ENCODE measurements around the gene TOPBP1. TPM values are rescaled to one million over a fixed set of nuclear protein-coding genes. Genes with fewer than 3 reads are reported as not detected.
"Not testable (repeated sequence)": the region's sequence is repeated elsewhere in the genome, so short reads cannot be mapped to it uniquely, and the experiment has no call there.

The TOPBP1 gene
- total RNA-seq, 4 donors from 2014 or later, result 13.5 to 64.7 (median 32.2) TPM

DNA sequence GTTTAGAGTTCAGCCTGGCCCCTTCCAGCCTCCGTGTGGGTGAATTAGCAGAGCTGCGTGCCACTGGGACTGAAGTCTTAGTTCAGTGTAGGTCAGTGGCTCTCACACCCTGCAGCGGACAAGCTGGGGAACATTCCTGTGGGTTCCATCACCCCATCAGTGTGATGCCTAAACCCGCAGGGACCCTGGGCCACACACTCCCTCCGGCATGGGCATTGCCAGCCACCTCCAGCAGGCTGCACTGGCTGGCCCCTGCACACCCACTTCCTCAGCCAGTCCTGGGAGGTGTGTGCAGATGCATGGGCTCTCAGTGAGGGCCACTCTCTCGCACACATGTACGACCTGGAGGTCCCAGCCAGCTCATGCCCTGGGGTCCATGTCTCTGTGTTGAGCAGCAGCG, 32.1 kb upstream of the TOPBP1 start:
- TF ChIP-seq EP300 (IDR thresholded peaks at IDR 0.05; ENCODE audit: low read depth), result no peak
- TF ChIP-seq, protein P1, sequence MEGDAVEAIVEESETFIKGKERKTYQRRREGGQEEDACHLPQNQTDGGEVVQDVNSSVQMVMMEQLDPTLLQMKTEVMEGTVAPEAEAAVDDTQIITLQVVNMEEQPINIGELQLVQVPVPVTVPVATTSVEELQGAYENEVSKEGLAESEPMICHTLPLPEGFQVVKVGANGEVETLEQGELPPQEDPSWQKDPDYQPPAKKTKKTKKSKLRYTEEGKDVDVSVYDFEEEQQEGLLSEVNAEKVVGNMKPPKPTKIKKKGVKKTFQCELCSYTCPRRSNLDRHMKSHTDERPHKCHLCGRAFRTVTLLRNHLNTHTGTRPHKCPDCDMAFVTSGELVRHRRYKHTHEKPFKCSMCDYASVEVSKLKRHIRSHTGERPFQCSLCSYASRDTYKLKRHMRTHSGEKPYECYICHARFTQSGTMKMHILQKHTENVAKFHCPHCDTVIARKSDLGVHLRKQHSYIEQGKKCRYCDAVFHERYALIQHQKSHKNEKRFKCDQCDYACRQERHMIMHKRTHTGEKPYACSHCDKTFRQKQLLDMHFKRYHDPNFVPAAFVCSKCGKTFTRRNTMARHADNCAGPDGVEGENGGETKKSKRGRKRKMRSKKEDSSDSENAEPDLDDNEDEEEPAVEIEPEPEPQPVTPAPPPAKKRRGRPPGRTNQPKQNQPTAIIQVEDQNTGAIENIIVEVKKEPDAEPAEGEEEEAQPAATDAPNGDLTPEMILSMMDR (IDR thresholded peaks at IDR 0.05), result no peak
- TF ChIP-seq POLR2AphosphoS5 (IDR thresholded peaks at IDR 0.05), result no peak
- Histone ChIP-seq H3K27ac (no peak overlapping the region), H3K4me3 (no peak overlapping the region), H3K9me3 (no peaks in the 10 kb centered on the region), H3K4me1 (no peaks in the 10 kb centered on the region), H3K27me3 (no peaks in the 10 kb centered on the region), H3K36me3 (no peaks in the 10 kb centered on the region)
- in situ Hi-C loops (cut with MboI; ENCODE audit: low pct_ligation_motif_present in 1 of 4, low pct_unique_long_range_greater_than_20kb in 1 of 4, low sequenced_read_pairs in 3 of 4), result no loop called here
- intact Hi-C loops (cut with DNase I; ENCODE audit: low total_unique reads), result no loop called here
- DNase-seq, result no peak
- 85% methylated on average over 8 of the region's 8 CpGs; no CpG with 5 or more reads in 1 of the 2 donors for WGBS, 2 donors (ENCODE audit: low coverage in 1 of 2)

DNA sequence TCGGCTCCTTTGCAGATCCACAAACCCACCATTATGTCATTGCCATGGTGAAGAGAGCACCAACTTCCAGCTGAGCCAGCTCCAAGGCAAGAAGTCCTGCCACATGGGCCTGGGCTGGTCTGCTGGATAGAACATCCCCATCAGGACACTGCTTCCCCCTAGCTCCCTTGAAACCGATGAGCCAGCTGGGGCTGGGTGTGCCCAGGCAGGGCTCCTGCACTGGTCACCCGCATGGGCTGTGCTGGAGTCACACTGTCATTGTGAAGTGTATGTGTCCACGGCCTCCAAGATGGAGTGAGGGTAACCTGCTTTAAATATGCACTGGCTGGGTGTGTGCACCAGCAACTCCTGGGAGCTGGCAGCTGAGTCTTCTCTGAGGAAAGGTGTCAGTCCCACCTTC, 31.0 kb upstream of the TOPBP1 start:
- no peaks in the 10 kb centered on the region for H3K9me3 ChIP-seq
- in situ Hi-C loops (cut with MboI; ENCODE audit: low pct_ligation_motif_present in 1 of 4, low pct_unique_long_range_greater_than_20kb in 1 of 4, low sequenced_read_pairs in 3 of 4), result no loop called here
- no peaks in the 10 kb centered on the region for H3K27me3 ChIP-seq
- no peak overlapping the region for H3K27ac ChIP-seq
- no peak for DNase-seq
- no peaks in the 10 kb centered on the region for H3K4me1 ChIP-seq
- no peaks in the 10 kb centered on the region for H3K36me3 ChIP-seq
- intact Hi-C loops (cut with DNase I; ENCODE audit: low total_unique reads), result no loop called here
- no peak overlapping the region for H3K4me3 ChIP-seq
- no peak for TF ChIP-seq POLR2A (IDR thresholded peaks at IDR 0.05)
- no peak for TF ChIP-seq EP300 (IDR thresholded peaks at IDR 0.05; ENCODE audit: low read depth)
- TF ChIP-seq, protein P1 (IDR thresholded peaks at IDR 0.05), result no peak
- no peak for TF ChIP-seq POLR2AphosphoS5 (IDR thresholded peaks at IDR 0.05)
- WGBS, 2 donors (ENCODE audit: low coverage in 1 of 2), result 82% methylated on average over 4 of the region's 4 CpGs; no CpG with 5 or more reads in 1 of the 2 donors

DNA sequence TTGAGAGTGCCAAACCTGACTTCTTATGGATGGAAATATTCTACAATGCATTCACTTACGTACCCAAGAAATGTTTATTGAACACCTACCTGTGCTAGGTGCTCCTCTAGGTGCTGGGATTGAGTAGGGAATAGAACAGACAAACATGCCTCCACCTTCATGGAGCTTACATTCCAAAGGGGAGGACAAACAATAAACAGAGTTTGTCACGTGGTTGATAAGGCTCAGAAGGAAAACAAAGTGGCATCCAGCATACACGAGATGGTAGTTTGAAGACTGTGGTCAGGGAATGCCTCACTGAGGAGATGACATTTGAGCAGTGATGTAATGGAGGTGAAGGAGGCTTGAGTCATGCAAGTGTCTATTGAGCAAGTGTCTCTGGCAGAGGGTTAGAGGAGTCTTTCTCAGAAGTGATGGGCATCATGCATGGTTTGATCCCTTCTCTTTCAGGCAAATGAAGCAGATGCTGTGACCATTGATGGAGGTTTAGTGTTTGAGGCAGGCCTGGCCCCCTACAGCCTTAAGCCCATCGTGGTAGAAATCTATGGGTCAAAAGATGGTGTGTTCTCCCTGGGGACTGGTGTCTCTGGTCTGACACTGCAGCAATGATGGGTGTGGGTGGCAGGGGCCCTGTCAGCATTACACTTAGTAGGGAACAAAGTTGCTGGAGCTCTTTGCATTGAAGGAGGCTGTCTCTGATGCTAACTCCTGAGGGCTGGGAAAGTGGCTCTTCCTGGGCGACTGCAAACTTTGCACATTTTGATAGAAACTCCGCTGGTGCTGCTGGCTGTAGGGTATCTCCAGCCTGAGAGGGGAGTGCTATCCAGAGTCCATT, 29.7 kb upstream of the TOPBP1 start:
- no peaks in the 10 kb centered on the region for H3K9me3 ChIP-seq
- no peaks in the 10 kb centered on the region for H3K27me3 ChIP-seq
- no peak for DNase-seq
- in situ Hi-C loops (cut with MboI; ENCODE audit: low pct_ligation_motif_present in 1 of 4, low pct_unique_long_range_greater_than_20kb in 1 of 4, low sequenced_read_pairs in 3 of 4) (no loop called here), intact Hi-C loops (cut with DNase I; ENCODE audit: low total_unique reads) (no loop called here)
- no peaks in the 10 kb centered on the region for H3K4me1 ChIP-seq
- H3K27ac ChIP-seq, result no peak overlapping the region
- WGBS, 2 donors (ENCODE audit: low coverage in 1 of 2), result 56 to 61% methylated on average over 2 to 6 of the region's 6 CpGs
- no peaks in the 10 kb centered on the region for H3K36me3 ChIP-seq
- H3K4me3 ChIP-seq, result no peak overlapping the region
- TF ChIP-seq EP300 (IDR thresholded peaks at IDR 0.05; ENCODE audit: low read depth) (no peak), POLR2AphosphoS5 (IDR thresholded peaks at IDR 0.05) (no peak), POLR2A (IDR thresholded peaks at IDR 0.05) (no peak)
- TF ChIP-seq, protein P1 (IDR thresholded peaks at IDR 0.05), result no peak

DNA sequence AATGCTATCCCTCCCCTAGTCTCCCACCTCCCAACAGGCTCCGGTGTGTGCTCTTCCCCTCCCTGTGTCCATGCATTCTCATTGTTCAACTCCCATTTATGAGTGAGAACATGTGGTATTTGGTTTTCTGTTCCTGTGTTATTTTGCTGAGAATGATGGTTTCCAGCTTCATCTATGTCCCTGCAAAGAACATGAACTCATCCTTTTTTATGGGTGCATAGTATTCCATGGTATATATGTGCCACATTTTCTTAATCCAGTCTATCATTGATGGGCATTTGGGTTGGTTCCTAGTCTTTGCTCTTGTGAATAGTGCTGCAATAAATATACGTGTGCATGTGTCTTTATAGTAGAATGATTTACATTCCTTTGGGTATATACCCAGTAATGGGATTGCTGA, 16.3 kb upstream of the TOPBP1 start:
- DNase-seq; intact Hi-C loops (cut with DNase I; ENCODE audit: low total_unique reads); H3K27ac ChIP-seq; H3K4me3 ChIP-seq; H3K36me3 ChIP-seq; H3K9me3 ChIP-seq; H3K4me1 ChIP-seq; in situ Hi-C loops (cut with MboI; ENCODE audit: low pct_ligation_motif_present in 1 of 4, low pct_unique_long_range_greater_than_20kb in 1 of 4, low sequenced_read_pairs in 3 of 4): not testable (repeated sequence)
- peaks cover 36% of the 10 kb centered on the region for H3K27me3 ChIP-seq
- WGBS, 2 donors (ENCODE audit: low coverage in 1 of 2), result 97 to 100% methylated on average over 2 of the region's 2 CpGs
